Heart right ventricle (tissue), 16 donors: ENCODE data around the gene NXPH2. TPM values are rescaled to one million over a fixed set of nuclear protein-coding genes. Genes with fewer than 3 reads are reported as not detected.
"Not testable (repeated sequence)": the region's sequence is repeated elsewhere in the genome, so short reads cannot be mapped to it uniquely, and the experiment has no call there.

Source experiments
- ATAC-seq, 8 donors: fragments of 200-7000 bp; cut with Tn5 transposase; one replicate each; pipeline ENCODE4 v1.9.1; 2020; ENCODE audit warnings: mild to moderate bottlenecking in 8 of 8, moderate library complexity in 8 of 8, moderate number of reproducible peaks in 1 of 8
- DNase-seq, 2 donors: peaks; one replicate each; pipeline ENCODE4 v3.0.0-alpha.2; 2020
- H3K27ac ChIP-seq, 10 donors: fragments of 200-600 bp; sonication (generic) in 2 of 10; one replicate each; pipeline versions ENCODE4 v1.5.0 to v1.8.0; 2020 to 2022; ENCODE audit warnings: mild to moderate bottlenecking in 3 of 10
- H3K27me3 ChIP-seq, 7 donors: fragments of 200-600 bp; one replicate each; pipeline ENCODE4 v1.8.0; 2021 to 2022; ENCODE audit warnings: mild to moderate bottlenecking in 2 of 7
- H3K36me3 ChIP-seq, 9 donors: fragments of 200-600 bp; sonication (generic) in 1 of 9; one replicate each; pipeline versions ENCODE4 v1.5.0 to v1.8.0; 2020 to 2022; ENCODE audit warnings: mild to moderate bottlenecking in 2 of 9
- H3K4me1 ChIP-seq, 9 donors: fragments of 200-600 bp; sonication (generic) in 1 of 9; one replicate each; pipeline versions ENCODE4 v1.5.0 to v1.8.0; 2020 to 2022; ENCODE audit warnings: mild to moderate bottlenecking in 4 of 9
- H3K4me3 ChIP-seq, 10 donors: fragments of 200-600 bp; sonication (generic) in 2 of 10; one replicate each; pipeline versions ENCODE4 v1.5.0 to v1.8.0; 2020 to 2022; ENCODE audit warnings: mild to moderate bottlenecking in 7 of 10, moderate library complexity in 2 of 10
- H3K9me3 ChIP-seq, 11 donors: fragments of 200-600 bp in 10 of 11; sonication (generic) in 2 of 11; one replicate each; pipeline versions ENCODE4 v1.5.0 to v1.8.0; 2013 to 2022; ENCODE audit warnings: mild to moderate bottlenecking in 2 of 11, control low read depth in 1 of 11, moderate library complexity in 1 of 11
- CTCF ChIP-seq, 9 donors: fragments of 200-600 bp; sonication (generic) in 2 of 9; IDR thresholded peaks; one replicate each; pipeline versions ENCODE4 v1.5.0 to v1.8.0; 2021 to 2022; ENCODE audit warnings: antibody characterized with exemption in 9 of 9, mild to moderate bottlenecking in 5 of 9, moderate library complexity in 1 of 9
- WGBS, 2 donors: extraction: QIAGEN DNeasy Blood & Tissue Kit; methylation state at CpG; one replicate each; pipeline ENCODE4 v1.1.7; 2013; ENCODE audit warnings: inconsistent platforms in 1 of 2; 5-methylcytosine and 5-hydroxymethylcytosine counted together
- intact Hi-C, 10 donors: fragments of 100-400 bp; cut with DNase I; formaldehyde crosslinking; loops; one replicate each; pipeline versions ENCODE4 v1.11.1 to v1.14.2; 2022
- polyA plus RNA-seq, 2 donors: library from polyadenylated mRNA; stranded (reverse); fragments of 200-250 nt; gene quantifications; one replicate each; pipeline ENCODE4 v1.2.3, GENCODE V29; 2013
- total RNA-seq, 10 donors: library from RNA; stranded (reverse); fragmentation: NEBNext Ultra II Directional in 3 of 10; extraction: Animal tissue kit (Norgen Biotek cat#: 25700) in 3 of 10; gene quantifications; one replicate each; pipeline versions ENCODE4 v1.2.1 to v1.2.4, GENCODE V29; 2021 to 2023
- donor health status: Arrhythmogenic right ventricular cardiomyopathy.
- donor health status: ischemic (EF 13 %, LVEDD 7.1; RV severe dilation, severe dysfunction).
- donor health status: healthy with polysubstance abuse.
- donor health status: DM: no; HTN: yes; CAD: no.
- donor health status: DM: no; HTN: no; CAD: no.
- donor health status: ischemic (EF 25% LVEDD 6.9; RV normal size, moderate dysfunction).
- donor health status: ischemic (EF 25% LVEDD 5.7; RV mildly dilated, moderate dysfunction).
- donor health status: healthy.
- donor health status: DM: yes; HTN: yes; CAD: no.
- donor health status: Ischemic cardiomyopathy.
- donor health status: ischemic (EF 35%, LVEDD 5.7; RV mildly dilated, moderate dysfunction).
- donor health status: nonischemic (EF 11% LVEDD 7.7; RV severe dilation, severe dysfunction).
- donor health status: DM: yes; HTN: yes; CAD: no.
- donor health status: PGD.
- donor health status: ischemic (EF 29% LVEDD 5.4; RV normal size, mild dysfunction).
- donor health status: nonischemic (EF 23%, LVEDD 6.1; RV moderate dilation, normal function).

Gene NXPH2
- total and polyA plus RNA-seq, 12 donors: not detected

- no peak for DNase-seq
- no peaks in the 10 kb centered on the region for H3K9me3 ChIP-seq
- no peak for ATAC-seq
- 79 to 89% methylated on average over 4 of the region's 4 CpGs for WGBS, 2 donors
- TF ChIP-seq CTCF (IDR thresholded peaks at IDR 0.05): no peak
- H3K4me1 ChIP-seq: no peaks in the 10 kb centered on the region
- intact Hi-C loops: no loop called here
- no peaks in the 10 kb centered on the region for H3K27me3 ChIP-seq
- no peak overlapping the region for H3K4me3 ChIP-seq
- H3K36me3 ChIP-seq: no peaks in the 10 kb centered on the region
- no peak overlapping the region for H3K27ac ChIP-seq
Observed at GRCh38 chr2:138654146-138654545, 126.0 kb downstream of the NXPH2 start.

DNA sequence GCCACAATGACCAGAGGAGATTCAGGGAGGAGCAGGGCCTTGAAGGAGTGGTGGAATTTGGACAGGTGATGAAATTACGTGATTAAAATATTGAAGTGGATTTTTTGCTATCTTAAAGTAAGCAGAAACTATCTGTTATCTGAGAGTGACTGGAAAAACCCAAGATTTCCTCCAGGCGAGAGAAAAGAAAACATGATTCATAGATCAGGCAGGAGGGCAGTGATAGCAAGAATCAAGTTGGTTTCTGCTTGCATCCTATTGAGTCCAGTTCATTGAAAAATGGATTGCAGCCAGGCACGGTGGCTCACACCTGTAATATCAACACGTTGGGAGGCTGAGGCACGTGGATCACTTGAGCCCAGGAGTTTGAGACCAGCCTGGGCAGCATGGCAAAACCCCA is 127.8 kb downstream of the NXPH2 start:
- no peak for DNase-seq
- no peak for TF ChIP-seq CTCF (IDR thresholded peaks at IDR 0.05)
- no peaks in the 10 kb centered on the region for H3K4me1 ChIP-seq
- no peak overlapping the region for H3K27ac ChIP-seq
- no peak overlapping the region for H3K4me3 ChIP-seq
- H3K27me3 ChIP-seq: no peaks in the 10 kb centered on the region
- no peaks in the 10 kb centered on the region for H3K36me3 ChIP-seq
- 71 to 77% methylated on average over 5 of the region's 5 CpGs for WGBS, 2 donors
- no peaks in the 10 kb centered on the region for H3K9me3 ChIP-seq
- ATAC-seq: no peak
- intact Hi-C loops: no loop called here

GRCh38 chr2:138649571-138649970 is 130.6 kb downstream of the NXPH2 start:
- H3K4me1 ChIP-seq: no peaks in the 10 kb centered on the region
- H3K27me3 ChIP-seq: no peaks in the 10 kb centered on the region
- DNase-seq (no peak), ATAC-seq (no peak)
- no peak overlapping the region for H3K4me3 ChIP-seq
- intact Hi-C loops: no loop called here
- H3K9me3 ChIP-seq: no peaks in the 10 kb centered on the region
- TF ChIP-seq CTCF (IDR thresholded peaks at IDR 0.05): no peak
- H3K36me3 ChIP-seq: no peaks in the 10 kb centered on the region
- WGBS, 2 donors: 35 to 47% methylated on average over 1 of the region's 1 CpG
- no peak overlapping the region for H3K27ac ChIP-seq

- Histone ChIP-seq H3K4me3 (no peak overlapping the region), H3K9me3 (no peaks in the 10 kb centered on the region), H3K27me3 (no peaks in the 10 kb centered on the region), H3K4me1 (no peaks in the 10 kb centered on the region), H3K27ac (no peak overlapping the region), H3K36me3 (no peaks in the 10 kb centered on the region)
- no peak for TF ChIP-seq CTCF (IDR thresholded peaks at IDR 0.05)
- ATAC-seq: no peak
- intact Hi-C loops: no loop called here
- 42 to 72% methylated on average over 4 of the region's 4 CpGs for WGBS, 2 donors
- no peak for DNase-seq
Observed at GRCh38 chr2:138648606-138649005, 131.6 kb downstream of the NXPH2 start.

DNA sequence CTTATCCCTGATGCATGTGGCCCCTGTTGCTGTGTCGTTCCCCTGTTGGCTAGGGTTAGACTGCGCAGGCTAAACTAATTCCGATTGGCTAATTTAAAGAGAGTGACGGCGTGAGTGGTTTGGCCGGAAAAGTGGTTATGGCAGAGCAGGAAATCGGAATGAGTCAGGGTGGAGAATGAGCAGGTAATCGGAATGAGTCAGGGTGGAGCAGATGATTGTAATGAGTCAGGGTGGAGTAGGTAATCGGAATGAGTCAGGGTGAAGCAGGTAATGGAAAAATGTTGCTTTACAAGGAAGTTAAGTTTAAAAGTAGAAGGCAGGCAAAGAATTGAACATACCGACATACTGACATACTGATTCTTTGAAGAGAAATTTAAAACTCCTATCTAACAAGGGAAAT is 135.4 kb downstream of the NXPH2 start:
- H3K36me3 ChIP-seq, H3K4me1 ChIP-seq, H3K27ac ChIP-seq, DNase-seq, H3K4me3 ChIP-seq, intact Hi-C loops, ATAC-seq, H3K9me3 ChIP-seq, H3K27me3 ChIP-seq: not testable (repeated sequence)
- 94 to 95% methylated on average over 10 of the region's 10 CpGs for WGBS, 2 donors
